Mononuclear cell (primary cell): ENCODE measurements around the gene SENP2. TPM values are rescaled to one million over a fixed set of nuclear protein-coding genes. Genes with fewer than 3 reads are reported as not detected.

Source experiments
- H3K27me3 ChIP-seq: 2 replicates; pipeline ENCODE4 v1.6.0; 2011; ENCODE audit warnings: low read length, control low read depth; ENCODE audit not compliant: insufficient read depth
- H3K4me1 ChIP-seq: 2 replicates; pipeline ENCODE4 v1.5.1; 2011; ENCODE audit warnings: mild to moderate bottlenecking, low read length, control low read depth; ENCODE audit not compliant: insufficient read depth
- H3K4me3 ChIP-seq: 2 replicates; pipeline ENCODE4 v1.5.1; 2011; ENCODE audit warnings: mild to moderate bottlenecking, low read length, moderate library complexity
- H3K9me3 ChIP-seq: 2 replicates; pipeline ENCODE4 v1.5.1; 2011; ENCODE audit warnings: low read depth, mild to moderate bottlenecking, control low read depth, low read length
- total RNA-seq: library from RNA; depleted of rRNA; stranded (reverse); fragments of >200 nt; gene quantifications from one replicate; pipeline ENCODE4 v1.2.3, GENCODE V29; 2012

SENP2 gene
- total RNA-seq, 1 donor = 48.4 TPM

DNA sequence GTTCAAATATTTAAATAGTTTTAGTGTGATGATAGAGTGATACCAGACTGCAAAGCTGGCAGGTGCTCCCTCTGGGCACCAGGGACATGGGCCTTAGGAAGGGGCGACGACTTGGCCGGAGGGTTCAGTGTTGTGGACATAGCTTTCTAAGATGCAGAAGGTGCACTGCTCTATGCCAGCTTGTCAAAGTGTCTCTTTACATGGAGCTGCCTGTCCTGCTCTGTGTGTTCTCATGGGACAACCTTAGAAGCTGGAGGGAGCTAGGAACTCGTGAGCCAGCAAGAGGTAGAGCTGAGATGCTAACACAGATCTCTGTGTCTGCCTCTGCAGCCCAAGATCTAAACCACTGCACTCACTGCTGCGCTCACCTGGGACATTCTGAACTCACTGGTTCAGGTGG lies 77.8 kb downstream of the SENP2 start:
- H3K4me1 ChIP-seq = peaks cover 6% of the 10 kb centered on the region
- H3K27me3 ChIP-seq = no peaks in the 10 kb centered on the region
- H3K9me3 ChIP-seq = no peaks in the 10 kb centered on the region
- no peak overlapping the region for H3K4me3 ChIP-seq

DNA sequence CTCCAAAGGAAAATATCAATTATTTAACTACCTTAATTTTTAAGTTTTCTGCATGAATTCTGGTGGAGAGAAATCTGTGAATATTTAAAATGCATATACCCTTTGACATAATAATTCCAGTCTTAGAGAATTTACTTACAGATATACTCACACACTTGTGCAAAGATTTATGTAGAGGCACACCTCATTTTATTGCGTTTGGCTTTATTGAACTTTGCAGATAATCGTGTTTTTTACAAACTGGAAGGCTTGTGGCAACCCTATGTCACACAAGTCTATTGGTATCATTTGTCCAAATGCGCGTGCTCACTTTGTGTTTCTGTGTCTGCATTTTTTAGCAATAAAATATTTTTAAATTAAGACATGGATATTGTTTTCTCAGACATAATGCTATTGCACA lies 81.5 kb downstream of the SENP2 start:
- Histone ChIP-seq H3K9me3 (no peaks in the 10 kb centered on the region), H3K4me3 (no peak overlapping the region), H3K27me3 (no peaks in the 10 kb centered on the region), H3K4me1 (no peaks in the 10 kb centered on the region)

DNA sequence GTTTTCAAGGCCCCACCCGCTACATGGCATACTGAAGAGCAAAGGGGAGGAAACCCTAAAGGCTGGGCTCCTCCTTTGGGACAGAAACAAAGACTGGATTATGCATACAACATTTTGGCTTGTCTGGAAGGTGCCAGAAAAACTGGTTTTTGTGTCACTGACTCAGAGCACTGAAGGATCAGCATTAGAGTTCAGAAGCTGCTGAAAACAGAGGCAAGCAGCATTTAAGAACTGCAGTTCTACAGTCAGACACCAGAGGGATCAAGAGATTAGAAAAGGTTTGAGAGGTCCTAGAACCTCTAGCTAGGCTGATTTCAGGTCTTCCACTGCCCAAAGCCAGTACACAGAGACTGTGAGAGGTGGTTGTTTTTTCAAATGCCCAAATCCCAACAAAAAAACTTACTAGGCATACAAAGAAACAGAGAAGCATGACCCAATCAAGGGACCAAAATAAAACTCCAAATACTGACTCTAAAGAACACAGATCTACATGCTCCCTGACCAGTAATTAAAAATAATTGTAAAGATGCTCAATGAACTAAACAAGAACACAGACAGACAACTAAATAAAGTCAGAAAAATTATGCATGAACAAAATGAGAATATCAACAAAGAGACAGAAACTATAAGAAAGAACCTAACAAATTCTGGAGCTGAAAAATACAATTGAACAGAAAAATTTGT lies 91.2 kb downstream of the SENP2 start:
- H3K4me3 ChIP-seq = no peak overlapping the region
- H3K4me1 ChIP-seq = no peaks in the 10 kb centered on the region
- H3K27me3 ChIP-seq = no peaks in the 10 kb centered on the region
- H3K9me3 ChIP-seq = peaks cover 10% of the 10 kb centered on the region

DNA sequence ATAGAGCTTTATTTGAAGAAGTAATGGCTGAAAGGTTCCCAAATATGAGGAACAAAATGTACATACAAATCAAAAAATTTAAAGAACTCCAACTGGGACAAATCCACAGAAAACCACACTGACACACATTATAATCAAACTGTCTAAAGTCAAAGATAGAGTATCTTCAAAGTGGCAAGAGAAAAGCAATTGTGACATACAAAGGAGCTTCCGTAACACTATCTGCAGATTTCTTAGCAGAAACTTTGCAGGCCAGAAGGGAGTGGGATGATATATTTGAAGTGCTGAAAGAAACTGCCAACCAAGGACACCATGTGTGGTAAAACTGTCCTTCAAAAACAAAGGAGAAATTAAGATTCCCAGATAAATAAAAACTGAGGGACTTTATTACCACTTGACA lies 91.9 kb downstream of the SENP2 start:
- H3K9me3 ChIP-seq = peaks cover 10% of the 10 kb centered on the region
- H3K27me3 ChIP-seq = no peaks in the 10 kb centered on the region
- no peak overlapping the region for H3K4me3 ChIP-seq
- H3K4me1 ChIP-seq = no peaks in the 10 kb centered on the region

DNA sequence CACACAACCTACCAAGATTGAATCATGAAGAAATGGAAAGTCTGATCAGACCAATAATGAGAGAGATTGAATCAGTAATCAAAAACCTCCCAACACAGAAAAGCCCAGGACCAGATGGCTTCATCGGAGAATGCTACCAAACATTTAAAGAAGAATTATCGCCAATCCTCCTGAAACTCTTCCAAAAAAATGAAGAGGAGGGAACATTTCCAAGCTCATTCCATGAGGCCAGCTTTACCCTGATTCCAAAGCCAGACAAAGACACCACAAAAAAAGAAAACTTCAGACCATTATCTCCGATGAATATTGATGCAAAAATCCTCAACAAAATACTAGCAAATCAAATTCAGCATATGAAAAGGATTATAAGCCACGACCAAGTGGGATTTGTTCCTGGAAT lies 94.1 kb downstream of the SENP2 start:
- no peaks in the 10 kb centered on the region for H3K4me1 ChIP-seq
- no peak overlapping the region for H3K4me3 ChIP-seq
- H3K9me3 ChIP-seq = peaks cover 10% of the 10 kb centered on the region
- H3K27me3 ChIP-seq = no peaks in the 10 kb centered on the region

Other genes starting within 250 kb of the SENP2 start
- 4.9 TPM for gene MAP3K13, start 223.2 kb upstream of the SENP2 start, total RNA-seq
- 16.8 TPM for gene TMEM41A, start 87.3 kb upstream of the SENP2 start, total RNA-seq
- 0.84 TPM for gene LIPH, start 33.7 kb upstream of the SENP2 start, total RNA-seq
- 8.4 TPM for gene IGF2BP2, start 238.7 kb downstream of the SENP2 start, total RNA-seq